Hepatocyte (in vitro differentiated cells): ENCODE results near the gene NRXN2. TPM values are rescaled to one million over a fixed set of nuclear protein-coding genes. Genes with fewer than 3 reads are reported as not detected.

Experiments
- DNase-seq: peaks from one replicate; pipeline ENCODE4 v3.0.0-alpha.2; 2016; ENCODE audit warnings: low spot score
- H2AFZ ChIP-seq: fragments of 200-600 bp; sonication (generic); 2 replicates; pipeline ENCODE4 v1.6.0; 2016; ENCODE audit warnings: antibody characterized with exemption, mild to moderate bottlenecking
- H3K27ac ChIP-seq: fragments of 200-600 bp; sonication (generic); 2 replicates; pipeline ENCODE4 v1.5.1; 2016; ENCODE audit warnings: mild to moderate bottlenecking
- H3K27me3 ChIP-seq: fragments of 200-600 bp; sonication (generic); 2 replicates; pipeline ENCODE4 v1.6.1; 2016
- H3K36me3 ChIP-seq: fragments of 200-600 bp; sonication (generic); replicated peaks from 2 replicates; pipeline ENCODE4 v1.5.1; 2016; ENCODE audit warnings: low read depth; ENCODE audit not compliant: insufficient read depth
- H3K4me1 ChIP-seq: fragments of 200-600 bp; sonication (generic); 2 replicates; pipeline ENCODE4 v1.5.1; 2016; ENCODE audit warnings: mild to moderate bottlenecking, moderate library complexity; ENCODE audit not compliant: insufficient read depth
- H3K4me2 ChIP-seq: fragments of 200-600 bp; sonication (generic); 2 replicates; pipeline ENCODE4 v1.6.0; 2016
- H3K4me3 ChIP-seq: fragments of 200-600 bp; sonication (generic); 2 replicates; pipeline ENCODE4 v1.5.1; 2016; ENCODE audit warnings: mild to moderate bottlenecking
- H3K79me2 ChIP-seq: fragments of 200-600 bp; sonication (generic); 2 replicates; pipeline ENCODE4 v1.6.0; 2017; ENCODE audit warnings: mild to moderate bottlenecking
- H3K9me2 ChIP-seq: fragments of 200-600 bp; sonication (generic); replicated peaks from 2 replicates; pipeline ENCODE4 v1.6.0; 2017; ENCODE audit warnings: mild to moderate bottlenecking; ENCODE audit not compliant: insufficient read depth
- H3K9me3 ChIP-seq: fragments of 200-600 bp; sonication (generic); 2 replicates; pipeline ENCODE4 v1.5.1; 2016; ENCODE audit warnings: low read depth, mild to moderate bottlenecking
- H4K20me1 ChIP-seq: fragments of 200-600 bp; sonication (generic); 2 replicates; pipeline ENCODE4 v1.6.0; 2016; ENCODE audit warnings: mild to moderate bottlenecking; ENCODE audit not compliant: insufficient read depth, poor library complexity, severe bottlenecking
- EZH2 ChIP-seq: fragments of 200-600 bp; sonication (generic); IDR thresholded peaks from 2 replicates; pipeline ENCODE4 v1.6.1; 2016; ENCODE audit warnings: antibody characterized with exemption, mild to moderate bottlenecking, borderline replicate concordance
- EZH2phosphoT487 ChIP-seq: fragments of 200-600 bp; sonication (generic); IDR thresholded peaks from one replicate; pipeline ENCODE4 v1.6.1; 2018; ENCODE audit warnings: antibody characterized with exemption, mild to moderate bottlenecking, low read depth, moderate library complexity; ENCODE audit not compliant: unreplicated experiment, severe bottlenecking
- WGBS: methylation state at CpG from one replicate; pipeline ENCODE4 v1.1.6; 2016; ENCODE audit warnings: low lambda C conversion rate; ENCODE audit errors: missing lambda C conversion rate; 5-methylcytosine and 5-hydroxymethylcytosine counted together
- polyA plus RNA-seq: library from polyadenylated mRNA; unstranded; fragments of >200 nt; fragmentation: Nextera tagmentation; extraction: Ambion mirVana; gene quantifications from 2 replicates; pipeline ENCODE4 v1.2.1, GENCODE V29; 2016
- total RNA-seq: library from RNA; depleted of rRNA; stranded (reverse); fragments of >200 nt; gene quantifications from 2 replicates; pipeline ENCODE4 v1.2.3, GENCODE V29; 2014
- TF ChIP-seq, protein P1 (sequence below): fragments of 200-600 bp; sonication (generic); IDR thresholded peaks from 2 replicates; pipeline ENCODE4 v1.5.1; 2016; ENCODE audit warnings: antibody characterized with exemption, mild to moderate bottlenecking; ENCODE audit not compliant: poor library complexity

NRXN2 gene
- total and polyA plus RNA-seq, 2 experiments from 2014 or later = 0.83 to 1.7 TPM

DNA sequence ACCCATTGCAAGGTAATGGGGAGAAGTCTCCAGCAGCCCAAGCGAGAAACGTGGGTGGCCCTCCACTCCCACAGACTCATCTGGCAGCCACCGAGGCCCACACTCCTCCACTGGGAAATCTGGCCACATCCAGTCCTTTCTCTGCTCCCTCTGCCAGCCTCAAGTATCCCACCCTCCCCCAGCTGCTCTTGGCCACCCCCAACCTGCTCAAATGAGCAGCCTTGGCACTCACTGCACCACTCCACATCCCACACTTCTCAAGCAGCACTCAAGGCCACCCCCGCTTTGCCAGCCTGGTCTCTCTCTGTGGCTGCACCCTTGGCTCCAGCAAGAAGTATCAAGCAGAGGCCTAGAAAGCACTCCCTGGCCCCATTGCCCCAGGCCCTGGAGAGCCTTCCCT lies 103.8 kb downstream of the NRXN2 start:
- no peaks in the 10 kb centered on the region for H3K9me2 ChIP-seq
- H3K4me2 ChIP-seq = peak overlapping the region; percentile 64
- H4K20me1 ChIP-seq = no peaks in the 10 kb centered on the region
- H3K9me3 ChIP-seq = no peaks in the 10 kb centered on the region
- H3K27me3 ChIP-seq = no peaks in the 10 kb centered on the region
- H3K36me3 ChIP-seq = no peaks in the 10 kb centered on the region
- WGBS = 95% methylated on average over 4 of the region's 4 CpGs
- H3K27ac ChIP-seq = peak overlapping the region; percentile 84
- no peak overlapping the region for H3K4me3 ChIP-seq
- no peaks in the 10 kb centered on the region for H3K79me2 ChIP-seq
- H3K4me1 ChIP-seq = peaks cover 24% of the 10 kb centered on the region
- DNase-seq = no peak
- no peak for TF ChIP-seq EZH2phosphoT487
- no peak for TF ChIP-seq EZH2
- TF ChIP-seq, protein P1, sequence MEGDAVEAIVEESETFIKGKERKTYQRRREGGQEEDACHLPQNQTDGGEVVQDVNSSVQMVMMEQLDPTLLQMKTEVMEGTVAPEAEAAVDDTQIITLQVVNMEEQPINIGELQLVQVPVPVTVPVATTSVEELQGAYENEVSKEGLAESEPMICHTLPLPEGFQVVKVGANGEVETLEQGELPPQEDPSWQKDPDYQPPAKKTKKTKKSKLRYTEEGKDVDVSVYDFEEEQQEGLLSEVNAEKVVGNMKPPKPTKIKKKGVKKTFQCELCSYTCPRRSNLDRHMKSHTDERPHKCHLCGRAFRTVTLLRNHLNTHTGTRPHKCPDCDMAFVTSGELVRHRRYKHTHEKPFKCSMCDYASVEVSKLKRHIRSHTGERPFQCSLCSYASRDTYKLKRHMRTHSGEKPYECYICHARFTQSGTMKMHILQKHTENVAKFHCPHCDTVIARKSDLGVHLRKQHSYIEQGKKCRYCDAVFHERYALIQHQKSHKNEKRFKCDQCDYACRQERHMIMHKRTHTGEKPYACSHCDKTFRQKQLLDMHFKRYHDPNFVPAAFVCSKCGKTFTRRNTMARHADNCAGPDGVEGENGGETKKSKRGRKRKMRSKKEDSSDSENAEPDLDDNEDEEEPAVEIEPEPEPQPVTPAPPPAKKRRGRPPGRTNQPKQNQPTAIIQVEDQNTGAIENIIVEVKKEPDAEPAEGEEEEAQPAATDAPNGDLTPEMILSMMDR = no peak
- H2AFZ ChIP-seq = no peak overlapping the region

DNA sequence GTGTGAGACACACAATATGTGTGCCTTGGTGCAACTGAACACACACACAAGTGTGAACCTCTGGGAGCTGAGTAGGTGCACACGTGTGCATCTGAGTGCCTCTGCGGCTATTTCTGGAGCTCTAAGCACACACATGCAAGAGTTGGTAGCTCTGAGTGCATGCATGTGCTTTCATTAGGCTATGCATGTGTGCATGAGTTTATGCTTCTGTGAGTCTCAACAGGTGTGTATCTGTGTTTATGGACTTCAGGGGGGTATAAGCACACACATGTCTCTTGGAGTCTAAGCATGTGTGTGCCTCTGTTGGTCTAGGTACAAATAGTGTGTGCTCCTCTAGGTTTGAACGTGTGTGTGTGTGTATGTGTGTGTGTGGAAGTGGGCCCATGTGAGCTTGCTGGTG lies 106.2 kb downstream of the NRXN2 start:
- 88% methylated on average over 3 of the region's 3 CpGs for WGBS
- no peaks in the 10 kb centered on the region for H3K79me2 ChIP-seq
- peaks cover 24% of the 10 kb centered on the region for H3K4me1 ChIP-seq
- H3K9me3 ChIP-seq = no peaks in the 10 kb centered on the region
- H2AFZ ChIP-seq = no peak overlapping the region
- TF ChIP-seq, protein P1 = no peak
- TF ChIP-seq EZH2 (no peak), EZH2phosphoT487 (no peak)
- H3K4me3 ChIP-seq = no peak overlapping the region
- H3K36me3 ChIP-seq = no peaks in the 10 kb centered on the region
- no peaks in the 10 kb centered on the region for H3K9me2 ChIP-seq
- H3K27ac ChIP-seq = no peak overlapping the region
- DNase-seq = no peak
- H3K27me3 ChIP-seq = no peaks in the 10 kb centered on the region
- H4K20me1 ChIP-seq = no peaks in the 10 kb centered on the region
- no peak overlapping the region for H3K4me2 ChIP-seq

DNA sequence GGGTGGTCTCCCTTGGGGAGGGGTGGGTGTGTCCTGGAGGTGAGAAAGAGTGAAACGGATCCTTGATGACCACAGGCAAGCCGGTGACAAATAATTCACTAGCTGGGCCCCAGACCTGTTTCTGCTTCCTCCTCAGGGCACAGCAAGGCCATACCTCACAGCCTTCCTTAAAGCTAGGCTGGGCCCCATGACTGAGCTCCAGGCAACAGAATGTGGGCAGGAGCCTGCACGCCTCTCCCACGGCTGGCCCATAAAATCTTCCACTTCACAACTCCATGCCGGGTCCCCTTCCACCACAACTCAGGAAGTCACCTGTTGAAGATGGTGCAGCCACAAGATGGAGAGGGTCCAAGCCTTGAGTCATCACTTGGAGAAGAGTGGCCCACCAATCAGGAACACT lies 108.1 kb downstream of the NRXN2 start:
- Histone ChIP-seq H3K4me2 (no peak overlapping the region), H4K20me1 (no peaks in the 10 kb centered on the region), H3K4me3 (no peak overlapping the region), H3K4me1 (peaks cover 11% of the 10 kb centered on the region), H3K27me3 (no peaks in the 10 kb centered on the region), H2AFZ (no peak overlapping the region), H3K27ac (no peak overlapping the region), H3K9me2 (no peaks in the 10 kb centered on the region), H3K79me2 (no peaks in the 10 kb centered on the region), H3K9me3 (no peaks in the 10 kb centered on the region), H3K36me3 (no peaks in the 10 kb centered on the region)
- no peak for DNase-seq
- 83% methylated on average over 5 of the region's 5 CpGs for WGBS
- no peak for TF ChIP-seq EZH2phosphoT487
- TF ChIP-seq, protein P1 = no peak
- no peak for TF ChIP-seq EZH2

DNA sequence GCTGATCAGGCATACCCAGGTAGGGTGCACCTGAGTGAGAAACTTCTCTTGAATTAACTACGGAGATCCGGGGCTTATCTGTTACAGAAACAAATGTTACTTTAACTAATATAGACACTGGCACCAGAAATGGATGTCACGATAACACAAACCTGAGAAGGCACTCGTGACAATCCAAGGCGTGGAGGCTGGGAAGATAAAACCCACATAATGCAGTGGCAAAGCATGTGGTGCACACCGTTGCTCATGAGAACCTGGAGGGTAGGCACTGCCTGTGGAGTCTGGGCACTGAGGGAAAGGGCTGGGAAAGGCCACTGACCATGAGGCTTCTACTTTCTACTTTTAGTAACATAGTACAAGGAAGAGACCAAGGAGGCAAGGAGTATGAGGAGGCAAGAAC lies 109.3 kb downstream of the NRXN2 start:
- 91% methylated on average over 6 of the region's 6 CpGs for WGBS
- no peak overlapping the region for H3K4me2 ChIP-seq
- no peak overlapping the region for H3K27ac ChIP-seq
- H3K4me1 ChIP-seq = no peaks in the 10 kb centered on the region
- H2AFZ ChIP-seq = no peak overlapping the region
- H3K9me2 ChIP-seq = no peaks in the 10 kb centered on the region
- H3K79me2 ChIP-seq = no peaks in the 10 kb centered on the region
- no peaks in the 10 kb centered on the region for H3K36me3 ChIP-seq
- H4K20me1 ChIP-seq = no peaks in the 10 kb centered on the region
- no peak for DNase-seq
- H3K9me3 ChIP-seq = no peaks in the 10 kb centered on the region
- no peak overlapping the region for H3K4me3 ChIP-seq
- TF ChIP-seq EZH2 (no peak), EZH2phosphoT487 (no peak)
- TF ChIP-seq, protein P1 = no peak
- H3K27me3 ChIP-seq = no peaks in the 10 kb centered on the region
